Activated CD4-positive, alpha-beta T cell treated with anti-CD3 and anti-CD28 coated beads for 48 hours (primary cell): ENCODE results near the gene UBE3C.
"Not testable (repeated sequence)": the region's sequence is repeated elsewhere in the genome, so short reads cannot be mapped to it uniquely, and the experiment has no call there.

Experiments used
- DNase-seq: peaks from one replicate; pipeline ENCODE4 v3.0.0-alpha.2; 2020

Gene UBE3C

GRCh38 chr7:157138424-157139110 is at the start of gene UBE3C:
UBE3C (plus strand) TSS chr7:157138926; CDS start chr7:157139273, 347 bp downstream.
- DNase-seq = peak; percentile 93

GRCh38 chr7:157089100-157089610 is 49.6 kb upstream of the UBE3C start:
- DNase-seq = no peak

GRCh38 chr7:157090485-157091165 is 48.1 kb upstream of the UBE3C start:
- no peak for DNase-seq

GRCh38 chr7:157096286-157097055 is 42.3 kb upstream of the UBE3C start:
- no peak for DNase-seq

GRCh38 chr7:157097056-157097329 is 41.7 kb upstream of the UBE3C start:
- DNase-seq = no peak

- DNase-seq = no peak
Observed at GRCh38 chr7:157097569-157097968, 41.2 kb upstream of the UBE3C start.

GRCh38 chr7:157100005-157100404 is 38.7 kb upstream of the UBE3C start:
- not testable (repeated sequence) for DNase-seq

- not testable (repeated sequence) for DNase-seq
Observed at GRCh38 chr7:157103641-157104040, 35.1 kb upstream of the UBE3C start.

- no peak for DNase-seq
Observed at GRCh38 chr7:157111311-157111710, 27.4 kb upstream of the UBE3C start.

GRCh38 chr7:157112706-157113105 is 26.0 kb upstream of the UBE3C start:
- DNase-seq = no peak

GRCh38 chr7:157113607-157114006 is 25.1 kb upstream of the UBE3C start:
- DNase-seq = peak; percentile 14

- no peak for DNase-seq
Observed at GRCh38 chr7:157116762-157117161, 22.0 kb upstream of the UBE3C start.

- DNase-seq = no peak
Observed at GRCh38 chr7:157117796-157118195, 20.9 kb upstream of the UBE3C start.

- no peak for DNase-seq
Observed at GRCh38 chr7:157120181-157120580, 18.5 kb upstream of the UBE3C start.

GRCh38 chr7:157121184-157121715 is 17.5 kb upstream of the UBE3C start:
- DNase-seq = no peak

GRCh38 chr7:157122800-157123495 is 15.8 kb upstream of the UBE3C start:
- DNase-seq = no peak

GRCh38 chr7:157124690-157125089 is 14.0 kb upstream of the UBE3C start:
- DNase-seq = no peak

GRCh38 chr7:157125376-157126223 is 13.1 kb upstream of the UBE3C start:
- no peak for DNase-seq

- DNase-seq = no peak
Observed at GRCh38 chr7:157126921-157127320, 11.8 kb upstream of the UBE3C start.

- DNase-seq = no peak
Observed at GRCh38 chr7:157129200-157129599, 9.5 kb upstream of the UBE3C start.

- no peak for DNase-seq
Observed at GRCh38 chr7:157129907-157130460, 8.7 kb upstream of the UBE3C start.

GRCh38 chr7:157130849-157131248 is 7.9 kb upstream of the UBE3C start:
- not testable (repeated sequence) for DNase-seq
